HepG2 (cell line): ENCODE data around the gene ART1. TPM values are rescaled to one million over a fixed set of nuclear protein-coding genes. Genes with fewer than 3 reads are reported as not detected.

ENCODE experiments used
- ADNP ChIP-seq: sonication (generic); formaldehyde crosslinking; IDR thresholded peaks from 2 replicates; pipeline ENCODE4 v1.4.0; 2020; ENCODE audit warnings: missing genetic modification reagents
- CC2D1A ChIP-seq: sonication (generic); formaldehyde crosslinking; IDR thresholded peaks from 2 replicates; pipeline ENCODE4 v1.8.1; 2023; ENCODE audit warnings: mild to moderate bottlenecking, missing genetic modification reagents
- DR1 ChIP-seq: sonication (generic); formaldehyde crosslinking; IDR thresholded peaks from 2 replicates; pipeline ENCODE4 v1.8.0; 2021; ENCODE audit warnings: mild to moderate bottlenecking, missing genetic modification reagents, inconsistent platforms
- HMG20B ChIP-seq: conservative IDR thresholded peaks from 2 replicates; pipeline ENCODE4 v1.6.1; 2016; ENCODE audit warnings: missing genetic modification reagents, missing compliant biosample characterization
- HMGXB4 ChIP-seq, 2 experiments: sonication (generic) in 1 of 2; formaldehyde crosslinking in 1 of 2; IDR thresholded peaks; 2 replicates each; pipeline versions ENCODE4 v1.4.0 to v1.6.1; 2018 to 2020; ENCODE audit warnings: missing genetic modification reagents in 2 of 2, borderline replicate concordance in 1 of 2, low read depth in 1 of 2, mild to moderate bottlenecking in 1 of 2, missing biosample characterization in 1 of 2
- HNRNPL ChIP-seq: fragments of 200-400 bp; formaldehyde crosslinking; IDR thresholded peaks from 2 replicates; pipeline ENCODE4 v1.6.1; 2017; ENCODE audit warnings: mild to moderate bottlenecking, low read depth, low read length
- JDP2 ChIP-seq: sonication (generic); formaldehyde crosslinking; IDR thresholded peaks from 2 replicates; pipeline ENCODE4 v1.8.1; 2022; ENCODE audit warnings: missing genetic modification reagents, borderline replicate concordance
- JUN ChIP-seq: sonication (generic); formaldehyde crosslinking; IDR thresholded peaks from 2 replicates; pipeline ENCODE4 v1.4.0; 2020; ENCODE audit warnings: mild to moderate bottlenecking, missing genetic modification reagents
- PATZ1 ChIP-seq: sonication (generic); formaldehyde crosslinking; IDR thresholded peaks from 2 replicates; pipeline ENCODE4 v1.4.0; 2020; ENCODE audit warnings: missing genetic modification reagents
- TBX3 ChIP-seq: fragments of 450-650 bp; IDR thresholded peaks from 2 replicates; pipeline ENCODE4 v1.6.1; 2017; ENCODE audit warnings: antibody characterized with exemption, mild to moderate bottlenecking, inconsistent platforms, borderline replicate concordance
- U2AF1 ChIP-seq: fragments of 200-400 bp; formaldehyde crosslinking; optimal IDR thresholded peaks from 2 replicates; pipeline ENCODE3; 2017; ENCODE audit warnings: mild to moderate bottlenecking, low read depth, low read length
- ZBTB34 ChIP-seq: sonication (generic); formaldehyde crosslinking; IDR thresholded peaks from 2 replicates; pipeline ENCODE4 v1.8.0; 2022; ENCODE audit warnings: mild to moderate bottlenecking, missing genetic modification reagents
- ZEB1 ChIP-seq: IDR thresholded peaks from 2 replicates; pipeline ENCODE4 v1.6.1; 2012; ENCODE audit warnings: mild to moderate bottlenecking, low read depth, inconsistent platforms; ENCODE audit not compliant: insufficient replicate concordance
- ZFAT ChIP-seq: sonication (generic); formaldehyde crosslinking; conservative IDR thresholded peaks from 2 replicates; pipeline ENCODE4 v1.8.1; 2023; ENCODE audit warnings: missing genetic modification reagents, inconsistent platforms
- ZKSCAN8 ChIP-seq: IDR thresholded peaks from 2 replicates; pipeline ENCODE4 v1.6.1; 2016; ENCODE audit warnings: borderline replicate concordance, missing genetic modification reagents, missing compliant biosample characterization
- ZNF530 ChIP-seq: sonication (generic); formaldehyde crosslinking; IDR thresholded peaks from 2 replicates; pipeline ENCODE4 v1.5.0; 2020; ENCODE audit warnings: low read depth, mild to moderate bottlenecking, missing genetic modification reagents
- ZNF550 ChIP-seq: sonication (generic); formaldehyde crosslinking; IDR thresholded peaks from 2 replicates; pipeline ENCODE4 v1.4.0; 2020; ENCODE audit warnings: mild to moderate bottlenecking, missing genetic modification reagents, borderline replicate concordance
- ZNF678 ChIP-seq: sonication (generic); formaldehyde crosslinking; IDR thresholded peaks from 2 replicates; pipeline ENCODE4 v1.4.0; 2020; ENCODE audit warnings: mild to moderate bottlenecking, missing genetic modification reagents
- ZNF800 ChIP-seq: sonication (generic); formaldehyde crosslinking; IDR thresholded peaks from 2 replicates; pipeline ENCODE4 v1.4.0; 2020; ENCODE audit warnings: missing genetic modification reagents
- ZSCAN5A ChIP-seq: sonication (generic); formaldehyde crosslinking; IDR thresholded peaks from 2 replicates; pipeline ENCODE4 v1.8.0; 2022; ENCODE audit warnings: mild to moderate bottlenecking, missing genetic modification reagents, borderline replicate concordance
- polyA plus RNA-seq, 8 experiments: library from polyadenylated mRNA; depleted of rRNA in 3 of 8; stranded (reverse) in 7 of 8; unstranded in 1 of 8; fragments of >200 nt; fragmentation: Illumina TruSeq in 4 of 8; extraction: Trizol in 4 of 8; gene quantifications; 2 replicates each; pipeline versions ENCODE4 v1.2.1 to v1.2.3, GENCODE V29; 2011 to 2016; ENCODE audit warnings: low read depth in 4 of 8, missing spikeins in 1 of 8, mixed read lengths in 1 of 8; ENCODE audit not compliant: insufficient read depth in 1 of 8
- total RNA-seq, 5 experiments: library from RNA; depleted of rRNA; stranded (reverse); fragments of >200 nt; fragmentation: Illumina TruSeq; extraction: Trizol; gene quantifications; 2 replicates each; pipeline ENCODE4 v1.2.3, GENCODE V29; 2016; ENCODE audit warnings: low read depth in 1 of 5

Gene ART1
- total and polyA plus RNA-seq, 2 of the 13 experiments (the other 11 are each of a cell fraction or from before 2014, with no cell fraction given) = not detected

GRCh38 chr11:3642071-3642951, 2.6 kb upstream of the ART1 start (continued):
- TF ChIP-seq ZNF530 (CRISPR knock-in tag) (no peak), DR1 (CRISPR knock-in tag) (no peak), ADNP (CRISPR knock-in tag) (no peak), ZEB1 (no peak), PATZ1 (CRISPR knock-in tag) (no peak; the same call in none of the 2 replicates), ZNF550 (CRISPR knock-in tag) (no peak), ZSCAN5A (CRISPR knock-in tag) (peak; percentile 58; the same call in 1 of the 2 replicates), CC2D1A (CRISPR knock-in tag) (no peak), HNRNPL (0 out of 2 replicates have a peak, but pooled peaks have one; percentile 25), ZNF678 (0 out of 2 replicates have a peak, but pooled peaks have one; percentile 24), HMG20B (no peak), ZBTB34 (CRISPR knock-in tag) (no peak), JUN (CRISPR knock-in tag) (no peak), ZFAT (CRISPR knock-in tag) (no peak), HMGXB4 (CRISPR knock-in tag; IDR thresholded peaks at IDR 0.05; ENCODE audit: borderline replicate concordance in 1 of 2, low read depth in 1 of 2) (no peak; a peak in 1 of 4 replicates), ZNF800 (CRISPR knock-in tag) (peak; percentile 21; the same call in 1 of the 2 replicates), U2AF1 (no peak), ZKSCAN8 (CRISPR knock-in tag) (no peak), JDP2 (CRISPR knock-in tag) (no peak), TBX3 (no peak)
